PC-9 (cell line): ENCODE data around the gene GGPS1. TPM values are rescaled to one million over a fixed set of nuclear protein-coding genes. Genes with fewer than 3 reads are reported as not detected.
"Not testable (repeated sequence)": the region's sequence is repeated elsewhere in the genome, so short reads cannot be mapped to it uniquely, and the experiment has no call there.

Experiments used
- BruUV-seq: library from RNA; stranded (reverse); fragments of 400-500 nt; replicated peaks from 2 replicates; lab custom pipeline; 2021; lab: Mats Ljungman, UMichigan
- CTCF ChIA-PET: fragments of 300-600 bp; sonication (Branson Sonifier 250); formaldehyde crosslinking; loops from one replicate; lab custom pipeline; 2022; ENCODE audit warnings: antibody characterized with exemption; lab: Charles Lee
- POLR2A ChIA-PET: fragments of 300-600 bp; sonication (Branson Sonifier 250); formaldehyde crosslinking; loops from one replicate; lab custom pipeline; 2022; ENCODE audit warnings: antibody characterized with exemption; ENCODE audit not compliant: unreplicated experiment; lab: Charles Lee
- DNase-seq, 2 experiments: peaks; one replicate each; pipeline versions ENCODE4 v3.0.0 to v3.0.0-alpha.2; 2015 to 2022; ENCODE audit warnings: mixed read lengths in 1 of 2
- H2AFZ ChIP-seq: fragments of 200-600 bp; sonication (generic); 2 replicates; pipeline ENCODE4 v1.8.1; 2017; ENCODE audit warnings: antibody characterized with exemption
- H3F3A ChIP-seq: fragments of 200-600 bp; sonication (generic); 2 replicates; pipeline ENCODE4 v1.8.1; 2017; ENCODE audit warnings: antibody characterized with exemption, mild to moderate bottlenecking, low read depth; ENCODE audit not compliant: insufficient read depth
- H3K27ac ChIP-seq: fragments of 200-600 bp; sonication (generic); 2 replicates; pipeline ENCODE4 v1.6.1; 2016; ENCODE audit warnings: mixed run types
- H3K27me3 ChIP-seq: fragments of 200-600 bp; sonication (generic); 2 replicates; pipeline ENCODE4 v1.6.1; 2016; ENCODE audit warnings: low read depth, mixed run types; ENCODE audit not compliant: insufficient read depth
- H3K36me3 ChIP-seq: fragments of 200-600 bp; sonication (generic); 2 replicates; pipeline ENCODE4 v1.6.1; 2016; ENCODE audit warnings: low read depth, mixed run types
- H3K4me1 ChIP-seq: fragments of 200-600 bp; sonication (generic); replicated peaks from 2 replicates; pipeline ENCODE4 v1.6.1; 2016; ENCODE audit warnings: mixed run types; ENCODE audit not compliant: insufficient read depth
- H3K4me2 ChIP-seq: fragments of 200-600 bp; sonication (generic); 2 replicates; pipeline ENCODE4 v1.6.1; 2017; ENCODE audit warnings: mixed run types
- H3K4me3 ChIP-seq: fragments of 200-600 bp; sonication (generic); 2 replicates; pipeline ENCODE4 v1.6.1; 2016; ENCODE audit warnings: mixed run types
- H3K79me2 ChIP-seq: fragments of 200-600 bp; sonication (generic); 2 replicates; pipeline ENCODE4 v1.6.1; 2017; ENCODE audit warnings: low read depth, mixed run types
- H3K9me2 ChIP-seq: fragments of 200-600 bp; sonication (generic); 2 replicates; pipeline ENCODE4 v1.8.1; 2017; ENCODE audit warnings: mild to moderate bottlenecking; ENCODE audit not compliant: insufficient read depth
- H3K9me3 ChIP-seq: fragments of 200-600 bp; sonication (generic); 2 replicates; pipeline ENCODE4 v1.8.1; 2016; ENCODE audit warnings: low read depth; ENCODE audit not compliant: insufficient read depth
- H4K20me1 ChIP-seq: fragments of 200-600 bp; sonication (generic); 2 replicates; pipeline ENCODE4 v1.8.1; 2017; ENCODE audit not compliant: insufficient read depth
- CTCF ChIP-seq: fragments of 200-600 bp; sonication (generic); conservative IDR thresholded peaks from 2 replicates; pipeline ENCODE4 v1.6.1; 2017; ENCODE audit warnings: mixed run types, antibody characterized with exemption, mild to moderate bottlenecking, moderate library complexity
- EZH2 ChIP-seq: fragments of 200-600 bp; sonication (generic); IDR thresholded peaks from 2 replicates; pipeline ENCODE4 v1.8.0; 2017; ENCODE audit warnings: antibody characterized with exemption, low read depth
- intact Hi-C: fragments of 100-400 bp; cut with micrococcal nuclease; formaldehyde crosslinking; loops from one replicate; pipeline ENCODE4 v1.10.0; 2022; ENCODE audit not compliant: unreplicated experiment
- total RNA-seq: library from RNA; stranded (reverse); gene quantifications from 2 replicates; pipeline ENCODE4 v1.2.3, GENCODE V29; 2021

Gene GGPS1
- total RNA-seq, 1 experiment from 2014 or later, result 61.7 TPM

- no peaks in the 10 kb centered on the region for H3K27me3 ChIP-seq
- H3K9me2 ChIP-seq, result no peaks in the 10 kb centered on the region
- POLR2A ChIA-PET, result no interaction called here
- H3K4me2 ChIP-seq, result no peak overlapping the region
- H3F3A ChIP-seq, result peaks cover 10% of the 10 kb centered on the region
- no peak overlapping the region for H2AFZ ChIP-seq
- peaks cover 27% of the 10 kb centered on the region for H4K20me1 ChIP-seq
- H3K79me2 ChIP-seq, result peaks cover 94% of the 10 kb centered on the region
- H3K4me3 ChIP-seq, result no peak overlapping the region
- no peak overlapping the region for H3K27ac ChIP-seq
- H3K4me1 ChIP-seq, result no peaks in the 10 kb centered on the region
- no peaks in the 10 kb centered on the region for H3K36me3 ChIP-seq
- TF ChIP-seq CTCF (no peak), EZH2 (no peak)
- intact Hi-C loops, result no loop called here
- BruUV-seq, result no TSS peak
- no peak for DNase-seq
- CTCF ChIA-PET, result no interaction called here
- no peaks in the 10 kb centered on the region for H3K9me3 ChIP-seq
These were observed 47.9 kb upstream of the GGPS1 start for GRCh38 chr1:235280467-235280866.

- H3K27ac ChIP-seq, H3K36me3 ChIP-seq, POLR2A ChIA-PET, intact Hi-C loops, H3K9me2 ChIP-seq, H3K9me3 ChIP-seq, BruUV-seq, H3K4me2 ChIP-seq, H3F3A ChIP-seq, DNase-seq, H3K4me3 ChIP-seq, H2AFZ ChIP-seq, H3K27me3 ChIP-seq, CTCF ChIA-PET: not testable (repeated sequence)
- Histone ChIP-seq H4K20me1 (peaks cover 44% of the 10 kb centered on the region), H3K4me1 (0 out of 2 replicates have a peak, but pooled peaks cover 14% of the 10 kb centered on the region), H3K79me2 (peaks cover 97% of the 10 kb centered on the region)
These were observed 44.7 kb upstream of the GGPS1 start for GRCh38 chr1:235283636-235284035.

DNA sequence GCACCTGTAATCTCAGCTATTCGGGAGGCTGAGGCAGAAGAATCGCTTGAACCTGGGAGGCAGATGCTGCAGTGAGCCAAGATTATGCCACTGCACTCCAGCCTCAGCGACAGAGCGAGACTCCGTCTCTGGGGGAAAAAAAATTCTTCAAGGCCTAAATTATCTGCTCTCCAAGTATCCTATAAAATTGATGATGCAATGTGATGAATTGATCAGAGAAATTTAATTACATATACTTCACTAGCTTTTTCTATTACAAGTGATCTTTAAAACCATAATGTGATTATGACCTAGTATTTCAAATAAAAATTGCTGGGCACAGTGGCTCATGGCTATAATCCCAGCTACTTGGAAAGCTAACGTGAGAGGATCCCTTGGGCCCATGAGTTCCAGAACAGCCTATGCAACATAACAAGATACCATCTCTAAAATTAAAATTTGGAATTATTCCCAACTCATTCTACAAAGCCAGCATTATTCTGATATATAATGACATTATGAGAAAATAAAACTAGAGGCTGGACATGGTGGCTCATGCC is 44.1 kb upstream of the GGPS1 start:
- no peaks in the 10 kb centered on the region for H3K9me3 ChIP-seq
- H3K36me3 ChIP-seq, result no peaks in the 10 kb centered on the region
- H3K4me2 ChIP-seq, result no peak overlapping the region

More for the DNA sequence above, 44.1 kb upstream of the GGPS1 start:
- Histone ChIP-seq H3K27me3 (no peaks in the 10 kb centered on the region), H3K4me3 (no peak overlapping the region), H3K79me2 (peaks cover 97% of the 10 kb centered on the region), H3K27ac (no peak overlapping the region), H3K4me1 (0 out of 2 replicates have a peak, but pooled peaks cover 14% of the 10 kb centered on the region), H3F3A (peaks cover 3% of the 10 kb centered on the region; the same call in 1 of the 2 replicates), H4K20me1 (peaks cover 43% of the 10 kb centered on the region), H3K9me2 (no peaks in the 10 kb centered on the region), H2AFZ (no peak overlapping the region)
- ChIA-PET CTCF (no interaction called here), POLR2A (no interaction called here)
- no peak for TF ChIP-seq EZH2
- no peak for TF ChIP-seq CTCF
- intact Hi-C loops, result no loop called here
- DNase-seq, result no peak
- no TSS peak for BruUV-seq
